HG03354 (cell line): ENCODE results near the gene KPRP.

Experiments used
- ATAC-seq: cut with Tn5 transposase; IDR thresholded peaks from one replicate; pipeline ENCODE4 v1.9.1; 2021; ENCODE audit warnings: mild to moderate bottlenecking; ENCODE audit not compliant: unreplicated experiment, poor library complexity, severe bottlenecking

KPRP gene

GRCh38 chr1:152757747-152758146 lies at the start of gene KPRP:
Gene KPRP, plus strand, starts transcription at chr1:152758025. Its CDS starts 1,564 bp downstream, at chr1:152759589.
- no peak for ATAC-seq

- ATAC-seq: no peak
Measured at GRCh38 chr1:152718238-152718637, 39.6 kb upstream of the KPRP start.

- ATAC-seq: no peak
Measured at GRCh38 chr1:152725261-152725660, 32.6 kb upstream of the KPRP start.

GRCh38 chr1:152728986-152729385 lies 28.8 kb upstream of the KPRP start:
- ATAC-seq: no peak

GRCh38 chr1:152735648-152736047 lies 22.2 kb upstream of the KPRP start:
- ATAC-seq: no peak

GRCh38 chr1:152737997-152738396 lies 19.8 kb upstream of the KPRP start:
- ATAC-seq: no peak

- ATAC-seq: no peak
Measured at GRCh38 chr1:152739841-152740240, 18.0 kb upstream of the KPRP start.

GRCh38 chr1:152741656-152742055 lies 16.2 kb upstream of the KPRP start:
- ATAC-seq: no peak

- ATAC-seq: no peak
Measured at GRCh38 chr1:152743371-152744145, 14.3 kb upstream of the KPRP start.

GRCh38 chr1:152745289-152745704 lies 12.5 kb upstream of the KPRP start:
- no peak for ATAC-seq

- no peak for ATAC-seq
Measured at GRCh38 chr1:152745765-152746444, 11.9 kb upstream of the KPRP start.

GRCh38 chr1:152747831-152748230 lies 10.0 kb upstream of the KPRP start:
- ATAC-seq: no peak

GRCh38 chr1:152752225-152752624 lies 5.6 kb upstream of the KPRP start:
- ATAC-seq: no peak

GRCh38 chr1:152753586-152753985 lies 4.2 kb upstream of the KPRP start:
- ATAC-seq: no peak

- no peak for ATAC-seq
Measured at GRCh38 chr1:152756872-152757271, 953 bp upstream of the KPRP start.

- ATAC-seq: no peak
Measured at GRCh38 chr1:152758636-152759035, 811 bp downstream of the KPRP start.

- no peak for ATAC-seq
Measured at GRCh38 chr1:152759453-152760173, 1.8 kb downstream of the KPRP start.

GRCh38 chr1:152760551-152761190 lies 2.8 kb downstream of the KPRP start:
- ATAC-seq: no peak

- ATAC-seq: no peak
Measured at GRCh38 chr1:152761609-152762213, 3.9 kb downstream of the KPRP start.
